HG03457 (cell line): ENCODE data around the gene LDLRAD4.

ENCODE experiments used
- ATAC-seq: cut with Tn5 transposase; IDR thresholded peaks from one replicate; pipeline ENCODE4 v1.9.1; 2021; ENCODE audit warnings: moderate number of reproducible peaks; ENCODE audit not compliant: unreplicated experiment

Gene LDLRAD4

DNA sequence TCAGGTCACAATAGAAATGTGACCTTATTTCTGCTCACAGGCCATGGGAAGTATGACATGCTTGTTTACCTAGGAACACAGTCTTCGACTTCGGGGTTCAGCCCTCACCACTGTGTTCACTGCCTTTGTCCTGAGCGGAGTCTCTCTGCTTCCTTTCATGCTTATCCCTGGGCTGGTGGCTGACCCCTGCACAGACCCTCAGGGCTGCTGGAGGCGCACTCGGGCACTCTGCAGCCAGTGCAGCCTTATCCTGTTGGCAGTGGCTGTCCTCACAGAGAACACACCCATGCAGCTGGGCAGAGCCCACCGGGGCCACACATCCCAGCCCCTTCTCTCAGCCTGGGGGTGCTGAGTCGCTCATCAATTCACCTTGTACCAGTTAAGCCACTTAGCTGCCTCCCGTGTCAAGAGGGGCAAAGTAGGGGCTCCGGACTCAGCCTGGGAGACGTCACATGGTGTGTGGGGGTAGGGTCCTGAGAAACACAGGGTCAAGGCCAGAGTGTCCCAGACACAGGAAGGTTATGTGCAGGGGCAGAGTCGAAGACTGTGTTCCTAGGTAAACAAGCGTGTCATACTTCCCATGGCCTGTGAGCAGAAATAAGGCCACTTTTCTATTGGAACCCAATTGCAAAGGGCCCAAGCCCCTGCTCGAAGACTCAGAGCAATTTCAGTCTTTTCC is 400.3 kb downstream of the LDLRAD4 start:
- no peak for ATAC-seq

DNA sequence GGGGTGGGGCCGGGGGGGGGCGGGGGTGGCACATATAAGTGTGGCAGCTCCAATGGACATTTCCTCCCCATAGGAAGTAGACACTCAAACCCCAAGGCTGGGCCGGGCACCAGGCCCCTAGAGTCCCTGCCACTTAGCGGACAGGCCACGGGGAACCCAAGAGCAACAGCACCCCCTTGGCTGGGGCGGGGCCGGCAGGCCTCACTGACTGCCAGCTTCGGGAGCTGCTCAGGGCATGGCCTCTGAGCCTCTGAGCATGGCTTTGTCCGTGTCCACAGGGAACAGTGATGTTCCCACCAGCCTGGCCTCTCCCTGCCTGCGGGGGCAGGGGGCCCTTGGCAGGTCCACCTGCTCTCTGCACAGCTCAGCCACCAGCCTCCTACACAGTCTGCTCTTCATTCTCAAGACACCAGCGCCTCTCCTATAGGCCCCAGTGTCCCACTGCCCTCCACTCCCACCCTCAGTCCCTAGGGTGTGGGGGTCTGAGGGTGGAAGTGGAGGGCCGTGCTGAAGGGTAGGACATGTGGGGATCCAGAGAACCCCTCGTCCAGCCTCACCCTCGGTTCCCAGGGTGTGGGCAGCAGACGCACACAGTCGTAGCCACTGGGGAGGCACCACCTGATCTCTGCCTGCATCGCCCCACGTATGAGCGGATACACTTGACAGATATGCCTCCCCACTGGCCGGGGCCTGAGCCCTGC is 401.1 kb downstream of the LDLRAD4 start:
- ATAC-seq: no peak

DNA sequence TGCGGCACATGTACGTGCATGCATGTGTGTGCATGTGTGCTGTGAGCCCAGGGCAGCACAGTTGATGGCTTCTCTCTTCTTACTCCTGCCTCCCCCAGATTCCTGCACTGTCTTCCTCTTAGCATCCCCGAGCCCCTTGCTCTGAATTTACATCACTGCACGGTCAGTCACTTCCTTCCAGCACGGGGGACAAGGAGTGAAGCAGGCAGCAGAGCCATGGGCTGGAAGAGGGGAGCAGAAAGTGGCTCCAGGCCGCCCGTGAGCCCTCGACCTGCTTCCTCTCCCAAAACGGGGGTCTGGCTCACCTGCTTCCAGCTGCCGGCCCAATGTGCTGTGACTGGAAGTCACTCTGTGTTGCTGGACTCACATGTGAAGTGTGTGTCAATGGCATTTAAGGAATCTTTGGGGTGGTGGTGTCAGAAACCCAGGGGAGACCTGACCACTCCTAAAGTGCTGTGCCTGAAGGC is 401.7 kb downstream of the LDLRAD4 start:
- ATAC-seq: no peak

DNA sequence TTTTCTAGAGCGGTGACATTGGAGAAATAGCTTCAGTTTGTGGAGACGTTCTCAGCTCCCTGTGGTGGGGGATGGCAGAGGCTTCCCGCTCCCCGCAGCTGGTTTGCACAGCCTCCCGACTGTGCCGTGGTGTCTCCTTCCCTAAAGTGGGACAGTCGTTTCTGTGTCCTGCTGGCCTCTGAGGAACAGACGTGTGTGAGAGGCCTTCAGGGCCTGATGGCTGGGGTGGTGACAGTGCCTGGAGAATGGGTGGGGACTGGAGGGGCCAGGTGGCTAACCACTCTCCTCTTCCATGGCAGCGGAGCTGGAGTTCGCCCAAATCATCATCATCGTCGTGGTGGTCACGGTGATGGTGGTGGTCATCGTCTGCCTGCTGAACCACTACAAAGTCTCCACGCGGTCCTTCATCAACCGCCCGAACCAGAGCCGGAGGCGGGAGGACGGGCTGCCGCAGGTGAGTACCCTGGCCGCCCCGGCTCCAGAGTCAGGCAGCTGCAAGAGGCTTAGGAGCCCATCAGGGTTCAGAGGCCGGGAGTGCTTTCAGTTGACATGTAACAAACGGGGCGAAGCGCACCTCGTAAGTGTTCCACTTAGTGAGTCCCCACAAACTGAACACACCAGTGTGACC is 402.4 kb downstream of the LDLRAD4 start:
- ATAC-seq: no peak

DNA sequence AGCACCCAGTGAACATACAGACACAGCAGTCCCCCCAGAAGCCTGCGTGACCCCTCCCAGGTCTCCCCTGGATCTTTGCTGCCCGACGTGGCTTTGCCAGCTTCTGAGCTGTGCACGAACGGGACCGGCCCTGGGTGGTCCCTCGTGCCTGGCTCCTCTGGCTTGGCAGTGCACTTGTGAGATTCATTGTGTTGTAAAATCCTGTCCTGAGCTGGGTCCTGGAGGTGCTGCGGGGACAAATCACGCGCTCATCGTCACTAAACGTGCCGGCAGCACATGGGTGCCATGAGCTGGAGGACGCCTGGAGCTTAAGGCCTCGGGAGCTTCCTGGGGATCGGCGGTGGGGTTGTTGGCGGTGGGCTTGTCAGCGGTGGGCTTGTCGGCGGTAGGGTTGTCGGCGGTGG is 402.9 kb downstream of the LDLRAD4 start:
- ATAC-seq: no peak

DNA sequence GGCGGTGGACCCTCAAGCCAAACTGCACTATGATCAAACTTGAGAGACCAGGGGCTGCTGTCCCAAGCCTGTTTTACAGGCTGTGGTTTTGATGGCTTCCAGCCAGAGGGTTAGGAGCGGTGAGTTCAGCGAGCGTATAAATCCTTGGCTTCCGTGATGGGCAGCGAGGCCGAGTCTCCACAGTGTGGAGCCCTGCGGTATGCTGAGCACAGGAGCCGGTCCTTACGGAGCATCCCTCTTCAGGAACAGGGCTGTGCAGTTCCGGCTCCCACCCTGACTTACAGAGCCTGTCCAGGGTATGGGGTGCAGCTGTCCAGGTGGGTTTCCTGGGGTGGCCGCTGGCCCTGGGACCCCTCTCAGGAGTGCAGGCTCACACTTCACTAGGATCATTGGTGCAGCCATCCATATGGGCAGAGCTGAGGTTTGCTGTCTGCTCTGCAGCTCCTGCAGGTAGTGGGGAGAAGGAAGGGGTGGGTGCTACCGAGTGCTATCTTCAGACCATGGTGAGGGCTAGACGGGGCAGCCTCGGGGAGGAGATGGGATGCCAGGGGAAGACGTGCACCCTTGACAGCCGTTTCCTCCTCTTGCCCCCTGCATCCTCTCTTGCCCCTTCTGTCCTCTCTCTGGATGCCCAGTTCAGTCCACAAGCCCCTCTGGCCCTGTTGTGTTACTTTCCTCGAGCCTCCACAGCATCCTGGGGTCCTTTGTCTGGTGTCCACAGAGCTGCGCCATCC is 403.5 kb downstream of the LDLRAD4 start:
- no peak for ATAC-seq

DNA sequence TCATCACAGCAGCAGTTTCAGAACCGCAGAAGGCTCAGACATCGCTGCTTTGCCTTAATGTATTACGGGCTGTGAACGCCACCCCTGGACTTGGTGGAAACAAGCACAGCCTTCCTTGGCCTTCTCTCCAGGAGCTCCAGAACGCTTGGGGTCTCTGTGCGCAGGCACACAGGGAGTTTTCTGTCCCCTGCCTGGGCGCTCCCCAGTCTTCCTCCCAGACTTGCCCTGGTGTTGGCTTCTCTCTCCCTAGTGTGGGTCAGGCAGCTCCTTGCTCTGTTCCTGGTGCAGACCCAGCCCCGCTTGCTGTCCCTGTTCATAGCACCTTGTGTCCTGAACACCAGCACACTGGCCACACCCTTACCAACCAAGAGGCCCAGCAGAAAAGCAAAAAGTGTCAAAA is 404.2 kb downstream of the LDLRAD4 start:
- ATAC-seq: no peak

DNA sequence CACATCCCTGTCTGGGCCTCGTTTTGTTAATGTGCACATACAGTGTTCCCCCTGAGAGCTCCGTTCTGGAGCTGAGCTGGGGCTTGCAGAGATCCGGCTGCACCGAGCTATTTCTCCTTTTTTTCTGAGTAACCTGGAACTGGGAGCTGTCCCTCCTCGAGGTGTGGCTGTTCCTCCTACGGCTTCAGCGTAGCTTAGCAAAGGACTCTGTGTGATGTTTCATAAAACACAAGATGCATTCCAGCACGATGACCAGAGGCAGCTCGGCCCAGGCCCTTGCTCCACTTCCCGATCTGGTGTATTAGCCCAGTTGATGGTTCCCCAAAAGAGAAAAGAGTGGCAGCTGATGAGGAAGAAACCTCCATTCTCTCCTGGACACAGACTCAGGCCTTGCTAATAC is 404.8 kb downstream of the LDLRAD4 start:
- ATAC-seq: no peak

DNA sequence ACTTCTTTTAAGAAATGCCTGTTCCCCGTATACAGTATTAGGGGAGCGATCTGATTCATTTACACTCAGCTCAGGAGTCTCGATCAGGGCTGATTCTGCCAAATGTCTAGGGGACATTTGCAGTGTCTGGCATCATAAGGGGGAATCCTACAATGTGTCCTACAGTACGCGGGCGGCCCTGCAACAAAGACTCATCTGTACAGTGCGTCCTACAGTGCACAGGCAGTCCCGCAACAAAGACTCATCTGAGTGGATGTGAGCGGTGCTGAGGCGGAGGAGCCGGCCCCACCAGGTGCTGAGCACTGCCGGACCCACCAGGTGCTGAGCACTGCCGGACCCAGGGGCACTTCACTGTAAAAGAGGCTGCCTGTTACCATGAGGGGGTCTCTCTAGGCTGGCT is 405.3 kb downstream of the LDLRAD4 start:
- no peak for ATAC-seq

DNA sequence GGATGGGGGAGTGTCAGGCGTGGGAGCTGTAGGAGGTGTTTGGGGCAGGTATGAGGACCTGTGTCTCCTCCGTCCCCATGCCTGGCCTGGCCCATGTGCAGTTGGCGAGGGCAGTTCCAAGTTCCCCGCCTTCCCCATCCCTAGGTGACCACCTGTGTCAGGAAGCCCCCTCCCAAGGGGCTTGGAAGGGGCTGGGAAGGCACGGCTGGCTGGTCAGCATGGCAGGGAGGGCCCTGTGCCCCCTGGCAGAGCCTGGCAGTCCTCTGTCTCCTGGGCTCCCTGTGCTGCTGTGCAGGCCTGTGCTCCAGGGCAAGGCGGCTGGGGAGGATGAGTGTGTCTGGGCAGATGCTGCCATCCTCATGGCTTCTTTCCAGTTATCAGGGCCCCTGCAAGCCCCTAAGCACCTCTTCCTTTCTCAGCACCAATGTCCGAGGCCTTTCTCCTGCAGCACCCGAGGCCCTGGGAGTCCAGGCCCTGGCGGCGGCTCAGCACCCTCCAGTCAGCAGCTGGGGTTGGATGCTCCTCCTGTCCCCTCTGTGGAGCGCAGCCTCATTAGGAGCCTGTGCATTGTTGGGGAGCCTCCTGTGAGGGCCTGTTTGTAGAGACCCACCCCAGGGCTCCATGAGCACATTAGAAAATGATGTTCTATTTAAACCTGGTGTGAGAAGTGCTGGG is 406.1 kb downstream of the LDLRAD4 start:
- ATAC-seq: no peak

DNA sequence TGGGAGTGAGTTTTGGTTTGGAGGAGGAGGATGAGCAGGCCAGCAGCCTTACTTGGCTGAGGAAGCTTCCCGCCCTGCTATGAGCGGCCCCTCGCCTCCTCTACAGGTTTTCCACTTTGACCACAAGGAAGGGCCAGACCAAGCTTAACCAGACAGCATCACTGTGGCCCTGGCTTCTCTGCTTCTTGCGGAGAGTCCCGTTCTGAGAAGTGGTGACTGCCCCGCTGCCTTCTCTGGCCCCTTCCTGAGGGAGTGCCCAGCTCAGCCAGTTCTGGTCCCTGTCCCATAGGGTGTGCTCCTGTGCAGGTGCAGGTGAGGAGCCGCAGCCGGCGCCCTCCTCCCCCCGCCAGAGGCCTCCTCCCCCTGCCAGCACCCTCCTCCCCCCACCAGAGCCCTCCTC is 406.8 kb downstream of the LDLRAD4 start:
- ATAC-seq: no peak

DNA sequence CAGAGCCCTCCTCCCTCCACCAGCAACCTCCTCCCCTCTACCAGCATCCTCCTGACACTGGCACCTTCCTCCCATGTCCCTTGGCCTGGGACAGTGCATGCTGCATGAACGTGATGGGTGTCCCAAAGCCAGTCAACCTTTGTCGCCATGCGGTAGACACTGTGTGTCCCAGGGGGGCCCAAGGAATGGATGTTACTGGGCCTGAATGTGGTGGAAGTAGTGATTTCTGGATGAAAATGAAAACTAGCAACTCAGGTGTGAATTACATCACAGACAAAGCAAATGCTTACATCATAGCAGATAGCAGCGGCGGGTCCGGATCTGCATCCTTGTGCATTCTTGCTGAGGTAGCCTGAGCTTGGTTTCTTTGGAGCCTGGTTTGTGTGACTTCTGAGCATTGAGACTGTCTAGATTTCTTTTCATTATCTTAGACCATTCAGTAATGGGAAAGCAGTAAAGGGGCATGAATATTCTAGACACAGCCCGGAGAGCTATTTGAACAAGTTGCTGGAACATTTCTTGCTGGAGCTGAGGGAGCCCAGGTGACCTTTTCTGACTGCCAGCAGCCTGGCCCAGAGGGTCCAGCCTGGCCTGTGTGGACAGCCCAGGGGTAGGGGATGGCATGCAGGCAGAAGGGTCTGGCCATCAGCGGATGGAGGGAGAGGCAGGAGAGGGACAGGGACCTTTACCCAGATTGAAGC is 407.4 kb downstream of the LDLRAD4 start:
- ATAC-seq: no peak

DNA sequence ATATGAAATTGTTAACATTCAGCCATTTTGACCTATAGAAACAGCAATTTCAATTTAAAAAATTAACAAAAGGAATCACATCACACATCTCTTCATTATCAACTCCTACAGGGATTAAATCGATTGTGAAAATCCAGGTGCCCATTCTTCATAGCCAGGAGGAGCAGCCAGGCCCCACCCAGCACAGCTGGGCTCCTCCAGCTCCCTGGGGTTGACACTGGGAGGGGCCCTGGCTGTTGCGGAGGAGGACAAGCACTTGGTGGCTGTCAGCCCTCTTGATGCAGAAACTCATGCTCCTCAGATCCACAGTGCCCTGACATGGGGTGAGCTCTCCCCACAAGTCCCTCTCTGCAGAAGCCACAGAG is 408.0 kb downstream of the LDLRAD4 start:
- no peak for ATAC-seq

DNA sequence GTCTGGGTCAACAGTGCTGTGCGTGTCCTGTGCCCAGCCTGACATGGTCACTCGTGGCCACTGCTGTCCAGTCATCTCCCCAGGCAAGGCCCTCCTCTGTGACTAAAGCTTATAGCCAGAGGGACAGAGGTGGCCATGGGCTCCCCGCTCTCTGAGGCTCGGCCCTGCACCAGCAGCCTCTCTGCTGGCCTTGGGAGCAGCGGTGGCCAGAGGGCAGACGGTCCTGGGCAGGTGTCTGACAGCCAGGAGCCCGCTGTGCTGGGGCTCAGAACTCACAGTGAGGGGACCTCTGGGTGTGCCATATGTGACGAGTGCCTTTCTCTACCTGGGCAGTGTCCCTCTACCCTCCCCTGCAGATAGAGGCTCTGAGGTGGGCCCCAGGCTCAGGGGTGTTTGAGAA is 409.1 kb downstream of the LDLRAD4 start:
- ATAC-seq: no peak

DNA sequence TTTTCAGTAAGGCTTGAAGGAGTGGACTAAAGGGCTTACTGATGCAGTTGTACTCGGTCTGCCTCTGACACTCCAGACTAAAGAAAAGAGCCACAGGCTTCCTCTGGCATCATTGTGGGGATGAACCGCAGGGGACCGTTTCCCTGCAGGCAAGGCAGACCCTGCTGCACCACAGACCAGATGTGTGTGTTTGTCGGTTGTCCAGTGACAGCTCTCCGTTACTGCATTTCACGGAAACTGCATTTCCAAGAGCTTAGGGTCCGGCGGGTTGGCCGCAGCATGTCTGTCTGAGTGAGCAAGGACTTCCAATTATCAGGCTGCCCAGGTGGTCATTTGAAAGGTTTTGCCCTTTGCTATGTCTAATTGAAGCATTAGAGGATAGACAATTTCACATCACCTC is 409.7 kb downstream of the LDLRAD4 start:
- no peak for ATAC-seq

DNA sequence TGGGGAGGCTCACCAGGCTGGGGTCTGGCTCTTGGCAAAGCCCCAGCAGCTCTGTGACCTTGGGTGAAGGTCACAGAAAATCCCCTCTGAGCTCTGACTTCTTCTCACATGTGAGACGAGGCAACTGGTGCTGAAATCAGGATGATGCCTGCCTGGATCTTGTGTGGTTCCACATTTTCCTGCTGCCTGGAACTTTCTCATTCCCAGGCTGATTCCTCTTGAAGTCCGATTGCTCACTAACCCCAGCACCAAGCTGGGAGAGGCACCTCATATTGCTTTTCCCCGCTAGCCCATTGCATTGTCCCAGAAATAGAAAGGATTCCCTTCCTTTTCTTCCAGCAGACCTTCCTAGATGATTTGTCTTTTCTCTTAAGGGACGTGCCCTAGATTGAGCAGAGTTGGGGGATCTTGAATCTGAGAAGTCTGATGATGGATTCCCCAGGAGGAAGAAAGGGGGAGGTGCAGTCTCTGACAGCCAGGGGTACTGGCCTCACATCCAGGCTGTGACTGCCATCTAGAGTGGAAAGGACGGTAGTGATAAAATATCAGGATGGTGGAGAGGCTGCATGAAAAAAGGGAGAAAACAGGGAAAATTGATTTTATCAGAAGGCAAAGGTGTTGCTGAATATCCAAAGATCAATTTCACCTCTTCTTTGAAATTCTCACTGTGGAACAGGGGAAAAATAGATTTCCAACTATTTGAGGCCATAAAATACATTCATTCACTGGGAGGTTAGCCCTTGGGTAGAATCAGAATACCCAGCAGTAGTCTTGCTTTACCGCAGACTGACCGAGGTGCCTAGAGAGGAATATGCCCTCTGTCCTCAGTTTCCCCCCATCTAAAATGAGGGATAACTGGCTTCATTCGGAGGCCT is 411.5 kb downstream of the LDLRAD4 start:
- ATAC-seq: no peak

DNA sequence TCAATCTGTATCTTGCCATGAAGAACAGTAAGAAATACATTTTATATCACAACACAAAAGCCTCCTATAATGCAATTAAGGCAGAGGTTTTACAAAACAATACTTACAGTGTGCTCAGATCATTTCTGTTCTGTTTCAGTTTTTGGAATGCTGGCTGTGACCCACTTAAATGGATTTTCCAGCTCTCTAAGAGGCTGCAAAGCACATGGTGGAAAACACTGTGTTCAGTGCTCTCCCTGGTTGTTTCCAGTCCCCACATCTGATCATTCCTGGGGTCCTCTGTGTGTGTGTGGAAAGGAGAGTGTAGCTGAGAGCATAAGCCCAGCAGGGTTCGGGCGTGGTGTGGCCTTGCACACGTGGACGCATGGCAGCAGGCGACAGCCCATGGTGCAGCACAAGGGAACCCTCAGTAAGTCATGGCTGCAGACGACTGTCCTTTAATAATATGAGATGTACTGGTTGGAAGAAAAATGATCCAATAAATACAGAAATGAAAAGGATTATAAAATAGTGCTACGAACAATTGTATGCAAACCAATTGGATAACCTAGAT is 412.2 kb downstream of the LDLRAD4 start:
- ATAC-seq: no peak

DNA sequence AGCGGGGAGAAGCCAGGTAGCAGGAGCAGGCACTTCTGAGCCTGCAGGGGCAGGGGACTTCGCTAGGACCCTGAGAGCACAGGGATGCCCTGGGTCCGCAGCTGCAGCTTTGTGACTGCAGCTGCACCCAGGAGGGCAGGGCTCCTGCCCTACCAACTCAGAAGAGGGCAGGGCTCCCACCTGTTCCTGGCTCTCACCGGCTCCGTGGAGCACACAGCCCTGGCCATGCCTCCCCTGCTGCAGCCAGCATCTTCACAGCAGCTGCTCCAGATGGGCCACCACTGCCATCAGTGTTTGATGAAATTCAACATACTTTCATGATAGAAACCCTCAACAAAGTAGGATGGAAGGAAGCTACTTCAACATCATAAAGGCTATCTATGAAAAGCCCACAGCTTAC is 415.1 kb downstream of the LDLRAD4 start:
- no peak for ATAC-seq

DNA sequence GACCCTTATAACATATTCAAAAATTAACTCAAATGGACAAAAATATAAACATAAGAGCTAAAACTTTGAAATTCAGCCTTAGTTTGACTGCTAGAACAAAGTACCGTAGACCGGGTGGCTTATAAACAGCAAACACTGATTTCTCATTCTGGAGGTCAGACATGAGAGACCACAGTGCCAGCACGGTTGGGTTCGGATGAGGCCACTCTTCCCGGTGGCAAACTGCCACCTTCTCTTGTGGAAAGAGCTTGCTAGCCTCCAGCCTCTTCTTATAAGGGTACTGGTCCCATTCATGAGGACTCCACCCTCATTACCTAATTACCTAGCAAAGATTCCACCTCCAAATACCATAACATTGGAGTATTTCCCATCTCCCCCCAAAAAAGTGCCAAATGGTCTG is 416.5 kb downstream of the LDLRAD4 start:
- ATAC-seq: no peak
